Trophoblast cell (in vitro differentiated cells and primary cell): ENCODE results near the gene TMEM95.

Source experiments
- DNase-seq, 2 donors: peaks; one replicate each; pipeline ENCODE4 v3.0.0-alpha.2; 2016
- H2AFZ ChIP-seq: 2 replicates; pipeline ENCODE4 v1.6.1; 2013; ENCODE audit warnings: low read length, moderate library complexity, mild to moderate bottlenecking; ENCODE audit not compliant: insufficient read depth, poor library complexity
- H2AK5ac ChIP-seq: 2 replicates; pipeline ENCODE4 v1.6.1; 2013; ENCODE audit warnings: mild to moderate bottlenecking, low read length
- H2BK120ac ChIP-seq: 2 replicates; pipeline ENCODE4 v1.6.1; 2013; ENCODE audit warnings: low read length, mild to moderate bottlenecking, moderate library complexity; ENCODE audit not compliant: insufficient read depth, poor library complexity
- H2BK12ac ChIP-seq: 2 replicates; pipeline ENCODE4 v1.6.1; 2013; ENCODE audit warnings: mild to moderate bottlenecking, low read length, moderate library complexity
- H2BK5ac ChIP-seq: 2 replicates; pipeline ENCODE4 v1.6.1; 2013; ENCODE audit warnings: low read length, low read depth, moderate library complexity, mild to moderate bottlenecking; ENCODE audit not compliant: poor library complexity
- H3K14ac ChIP-seq: 2 replicates; pipeline ENCODE4 v1.6.1; 2013; ENCODE audit warnings: mild to moderate bottlenecking, low read length
- H3K18ac ChIP-seq: 2 replicates; pipeline ENCODE4 v1.6.1; 2013; ENCODE audit warnings: mild to moderate bottlenecking, low read length
- H3K23ac ChIP-seq: 2 replicates; pipeline ENCODE4 v1.6.1; 2013; ENCODE audit warnings: low read length
- H3K27ac ChIP-seq: 2 replicates; pipeline ENCODE4 v1.5.1; 2013; ENCODE audit warnings: low read depth, mild to moderate bottlenecking, inconsistent platforms, low read length, moderate library complexity
- H3K27me3 ChIP-seq: 2 replicates; pipeline ENCODE4 v1.6.1; 2013; ENCODE audit warnings: inconsistent platforms, mild to moderate bottlenecking, low read length, moderate library complexity; ENCODE audit not compliant: insufficient read depth
- H3K36me3 ChIP-seq, 2 experiments: 1 replicate in 1 of 2; 2 replicates in 1 of 2; pipeline ENCODE4 v1.6.1; 2013; ENCODE audit warnings: low read length in 2 of 2, mild to moderate bottlenecking in 2 of 2, moderate library complexity in 1 of 2; ENCODE audit not compliant: insufficient read depth in 2 of 2, control insufficient read depth in 1 of 2
- H3K4ac ChIP-seq: 2 replicates; pipeline ENCODE4 v1.6.1; 2013; ENCODE audit warnings: low read depth, mild to moderate bottlenecking, low read length, moderate library complexity
- H3K4me1 ChIP-seq, 2 experiments: 1 replicate in 1 of 2; 2 replicates in 1 of 2; pipeline ENCODE4 v1.6.1; 2013; ENCODE audit warnings: low read length in 2 of 2, mild to moderate bottlenecking in 2 of 2, moderate library complexity in 1 of 2; ENCODE audit not compliant: insufficient read depth in 2 of 2, control insufficient read depth in 1 of 2
- H3K4me2 ChIP-seq: 2 replicates; pipeline ENCODE4 v1.6.1; 2013; ENCODE audit warnings: inconsistent platforms, mild to moderate bottlenecking, low read length, moderate library complexity
- H3K4me3 ChIP-seq: 2 replicates; pipeline ENCODE4 v1.5.1; 2013; ENCODE audit warnings: mild to moderate bottlenecking, low read depth, low read length, inconsistent platforms
- H3K79me1 ChIP-seq: one replicate; pipeline ENCODE4 v1.6.1; 2013; ENCODE audit warnings: low read length
- H3K79me2 ChIP-seq: 2 replicates; pipeline ENCODE4 v1.6.1; 2013; ENCODE audit warnings: low read length, mild to moderate bottlenecking; ENCODE audit not compliant: control insufficient read depth, insufficient read depth, poor library complexity
- H3K9ac ChIP-seq: 2 replicates; pipeline ENCODE4 v1.6.1; 2013; ENCODE audit warnings: mild to moderate bottlenecking, low read length
- H3K9me3 ChIP-seq: 2 replicates; pipeline ENCODE4 v1.6.1; 2013; ENCODE audit warnings: low read depth, mild to moderate bottlenecking, control low read depth, inconsistent platforms, low read length; ENCODE audit not compliant: insufficient read depth
- H4K12ac ChIP-seq: 2 replicates; pipeline ENCODE4 v1.6.1; 2013; ENCODE audit warnings: low read depth, mild to moderate bottlenecking, low read length, moderate library complexity
- H4K8ac ChIP-seq: 2 replicates; pipeline ENCODE4 v1.6.1; 2013; ENCODE audit warnings: low read depth, mild to moderate bottlenecking, low read length, moderate library complexity
- H4K91ac ChIP-seq: one replicate; pipeline ENCODE4 v1.6.1; 2013; ENCODE audit warnings: low read depth, mild to moderate bottlenecking, low read length, moderate library complexity
- WGBS: extraction: QIAGEN DNeasy Blood & Tissue Kit; methylation state at CpG from one replicate; pipeline ENCODE4 v1.1.7; 2013; ENCODE audit warnings: missing lambda C conversion rate; ENCODE audit not compliant: insufficient read length, insufficient coverage; ENCODE audit errors: extremely low coverage; 5-methylcytosine and 5-hydroxymethylcytosine counted together

Gene TMEM95

DNA sequence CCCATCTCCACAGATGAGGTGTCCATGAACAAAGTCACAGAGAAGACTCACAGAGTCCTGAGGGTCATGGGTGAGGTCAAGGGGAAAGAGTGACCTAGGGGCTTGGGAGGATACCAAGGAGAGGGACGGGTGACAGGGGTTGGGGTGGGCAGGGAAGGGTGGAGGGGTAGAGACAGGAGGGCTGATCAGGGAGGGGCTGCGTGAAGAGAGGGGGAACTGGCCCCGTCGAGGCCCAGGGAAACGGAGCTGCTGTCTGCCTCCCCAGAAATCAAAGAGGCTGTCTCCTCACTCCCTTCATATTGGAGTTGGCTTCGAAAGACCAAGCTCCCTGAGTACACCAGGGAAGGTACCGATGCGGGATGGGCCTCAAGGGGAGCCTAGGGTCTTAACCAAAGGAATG is 617 bp downstream of the TMEM95 start:
- H3K23ac ChIP-seq = no peak overlapping the region
- H3K4me2 ChIP-seq = no peak overlapping the region
- no peak overlapping the region for H3K9ac ChIP-seq
- no CpG with 5 or more reads among the region's 8 CpGs for WGBS
- no peak overlapping the region for H2AK5ac ChIP-seq
- no peak overlapping the region for H3K4ac ChIP-seq
- H3K14ac ChIP-seq = no peak overlapping the region
- DNase-seq = no peak
- H4K8ac ChIP-seq = no peak overlapping the region
- no peaks in the 10 kb centered on the region for H3K9me3 ChIP-seq
- H3K4me3 ChIP-seq = no peak overlapping the region
- H3K4me1 ChIP-seq = peaks cover 17 to 20% of the 10 kb centered on the region in 2 experiments
- H2BK12ac ChIP-seq = no peak overlapping the region
- H3K27me3 ChIP-seq = no peaks in the 10 kb centered on the region
- H2AFZ ChIP-seq = no peak overlapping the region
- no peak overlapping the region for H4K12ac ChIP-seq
- no peak overlapping the region for H4K91ac ChIP-seq
- no peak overlapping the region for H2BK120ac ChIP-seq
- H3K79me2 ChIP-seq = peaks cover 13% of the 10 kb centered on the region
- no peak overlapping the region for H3K18ac ChIP-seq
- H2BK5ac ChIP-seq = no peak overlapping the region
- no peak overlapping the region for H3K27ac ChIP-seq
- no peaks in the 10 kb centered on the region for H3K36me3 ChIP-seq
- H3K79me1 ChIP-seq = peaks cover 18% of the 10 kb centered on the region

DNA sequence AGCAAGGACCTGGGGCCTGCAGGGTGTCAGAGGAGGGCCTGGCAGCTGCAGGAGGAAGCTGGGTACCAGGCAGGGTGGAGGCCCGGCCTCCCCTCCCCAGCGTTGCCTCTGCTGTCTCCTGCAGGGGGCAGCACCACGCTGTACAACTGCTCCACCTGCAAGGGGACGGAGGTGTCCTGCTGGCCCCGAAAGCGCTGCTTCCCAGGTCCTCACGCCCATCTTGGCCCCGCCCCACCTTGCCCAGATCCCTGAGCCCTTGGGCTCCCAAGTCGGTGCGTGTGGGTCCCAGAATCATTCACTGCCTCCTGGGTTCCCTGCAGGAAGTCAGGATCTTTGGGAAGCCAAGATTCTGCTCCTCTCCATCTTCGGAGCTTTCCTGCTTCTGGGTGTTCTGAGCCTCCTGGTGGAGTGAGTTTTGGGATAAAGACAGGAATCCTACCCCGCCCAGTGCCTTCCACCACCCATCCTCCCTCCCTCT is 1.2 kb downstream of the TMEM95 start:
- H4K8ac ChIP-seq = no peak overlapping the region
- peaks cover 17 to 20% of the 10 kb centered on the region in 2 experiments for H3K4me1 ChIP-seq
- no peak overlapping the region for H3K18ac ChIP-seq
- no peak overlapping the region for H3K4ac ChIP-seq
- H3K4me2 ChIP-seq = no peak overlapping the region
- H3K4me3 ChIP-seq = no peak overlapping the region
- no peaks in the 10 kb centered on the region for H3K27me3 ChIP-seq
- H3K9ac ChIP-seq = no peak overlapping the region
- H4K91ac ChIP-seq = no peak overlapping the region
- H2BK120ac ChIP-seq = no peak overlapping the region
- no peak overlapping the region for H3K14ac ChIP-seq
- no peaks in the 10 kb centered on the region for H3K36me3 ChIP-seq
- no CpG with 5 or more reads among the region's 12 CpGs for WGBS
- H3K27ac ChIP-seq = no peak overlapping the region
- no peak overlapping the region for H2AFZ ChIP-seq
- no peak overlapping the region for H2BK5ac ChIP-seq
- H3K79me1 ChIP-seq = peaks cover 13% of the 10 kb centered on the region
- no peak overlapping the region for H2BK12ac ChIP-seq
- H3K79me2 ChIP-seq = peaks cover 9% of the 10 kb centered on the region
- no peak overlapping the region for H4K12ac ChIP-seq
- H3K23ac ChIP-seq = no peak overlapping the region
- DNase-seq = peak; percentile 87 to 93
- no peak overlapping the region for H2AK5ac ChIP-seq
- H3K9me3 ChIP-seq = no peaks in the 10 kb centered on the region

GRCh38 chr17:7356756-7357155 is 1.8 kb downstream of the TMEM95 start:
- H3K79me2 ChIP-seq = peaks cover 6% of the 10 kb centered on the region
- H4K12ac ChIP-seq = no peak overlapping the region
- H3K36me3 ChIP-seq = no peaks in the 10 kb centered on the region
- no peak overlapping the region for H3K4me2 ChIP-seq
- no peak overlapping the region for H2BK12ac ChIP-seq
- H3K4me3 ChIP-seq = no peak overlapping the region
- no peaks in the 10 kb centered on the region for H3K9me3 ChIP-seq
- no peak overlapping the region for H4K91ac ChIP-seq
- no peak for DNase-seq
- H3K4me1 ChIP-seq = peaks cover 17 to 20% of the 10 kb centered on the region in 2 experiments
- H3K4ac ChIP-seq = no peak overlapping the region
- no peak overlapping the region for H4K8ac ChIP-seq
- H3K27ac ChIP-seq = no peak overlapping the region
- WGBS = no CpG with 5 or more reads among the region's 8 CpGs
- no peak overlapping the region for H3K14ac ChIP-seq
- H3K23ac ChIP-seq = no peak overlapping the region
- no peaks in the 10 kb centered on the region for H3K27me3 ChIP-seq
- no peak overlapping the region for H3K9ac ChIP-seq
- peaks cover 7% of the 10 kb centered on the region for H3K79me1 ChIP-seq
- no peak overlapping the region for H2AK5ac ChIP-seq
- no peak overlapping the region for H2AFZ ChIP-seq
- no peak overlapping the region for H3K18ac ChIP-seq
- no peak overlapping the region for H2BK120ac ChIP-seq
- H2BK5ac ChIP-seq = no peak overlapping the region

GRCh38 chr17:7357381-7357780 is 2.4 kb downstream of the TMEM95 start:
- H3K9me3 ChIP-seq = no peaks in the 10 kb centered on the region
- no peak overlapping the region for H4K12ac ChIP-seq
- no peak overlapping the region for H2BK12ac ChIP-seq
- no peak overlapping the region for H4K91ac ChIP-seq
- no peak overlapping the region for H2AFZ ChIP-seq
- no peak overlapping the region for H3K27ac ChIP-seq
- DNase-seq = no peak
- no peak overlapping the region for H2BK120ac ChIP-seq
- peaks cover 16 to 19% of the 10 kb centered on the region in 2 experiments for H3K4me1 ChIP-seq
- peaks cover 2% of the 10 kb centered on the region for H3K79me2 ChIP-seq
- no peak overlapping the region for H3K4me2 ChIP-seq
- no peak overlapping the region for H4K8ac ChIP-seq
- no peak overlapping the region for H3K23ac ChIP-seq
- peaks cover 2% of the 10 kb centered on the region for H3K79me1 ChIP-seq
- no peak overlapping the region for H3K4me3 ChIP-seq
- H3K18ac ChIP-seq = no peak overlapping the region
- H3K27me3 ChIP-seq = no peaks in the 10 kb centered on the region
- no CpG with 5 or more reads among the region's 2 CpGs for WGBS
- no peak overlapping the region for H3K4ac ChIP-seq
- H3K9ac ChIP-seq = no peak overlapping the region
- no peak overlapping the region for H2BK5ac ChIP-seq
- no peak overlapping the region for H3K14ac ChIP-seq
- H3K36me3 ChIP-seq = no peaks in the 10 kb centered on the region
- no peak overlapping the region for H2AK5ac ChIP-seq
